Measurements from ENCODE around the gene ZBTB8OS.
"Not testable (repeated sequence)": the region's sequence is repeated elsewhere in the genome, so short reads cannot be mapped to it uniquely, and the experiment has no call there.

Gene ZBTB8OS

DNA sequence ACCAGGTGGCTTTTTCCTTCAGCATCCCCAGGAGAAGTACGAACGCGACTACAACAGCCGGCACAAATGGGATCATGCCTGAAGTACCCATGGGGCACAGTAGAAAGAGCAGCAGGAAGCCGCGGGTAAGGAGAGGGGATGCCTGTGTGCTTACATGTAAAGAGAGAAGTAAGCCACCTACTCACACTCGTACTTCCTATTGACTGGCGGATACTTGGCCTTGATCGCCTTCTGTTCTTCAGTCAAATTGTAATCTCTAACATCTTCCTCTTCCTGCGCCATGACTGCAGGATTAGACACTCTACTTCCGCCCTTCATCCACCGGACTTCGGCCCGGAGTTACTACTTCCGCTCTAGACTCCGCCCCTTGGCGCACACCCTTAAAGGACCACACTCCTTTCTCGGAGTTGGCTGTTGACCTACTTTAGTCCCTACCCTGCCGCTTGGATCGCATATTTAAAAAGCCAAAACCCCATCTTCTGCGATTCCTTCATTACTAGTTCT, at the start of gene ZBTB8OS:
Gene ZBTB8OS, minus strand, starts transcription at position 303 of the 504 bp plus-strand sequence. Its CDS starts 21 bp downstream, at position 282.
- DNase-seq = peak; percentile 95

DNA sequence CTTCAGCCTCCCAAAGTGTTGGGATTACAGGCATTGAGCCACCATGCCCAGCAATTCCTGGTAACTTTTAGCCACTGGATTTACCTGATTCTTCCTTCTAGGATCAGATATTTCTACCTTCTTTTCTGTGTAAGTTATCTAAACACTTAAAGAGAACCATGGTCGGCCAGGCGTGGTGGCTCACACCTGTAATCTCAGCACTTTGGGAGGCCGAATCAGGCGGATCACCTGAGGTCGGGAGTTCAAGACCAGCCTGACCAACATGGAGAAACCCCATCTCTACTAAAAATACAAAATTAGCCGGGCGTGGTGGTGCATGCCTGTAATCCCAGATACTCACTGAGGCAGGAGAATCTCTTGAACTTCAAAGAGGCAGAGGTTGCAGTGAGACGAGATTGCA, 46.6 kb upstream of the ZBTB8OS start:
- DNase-seq = not testable (repeated sequence)

DNA sequence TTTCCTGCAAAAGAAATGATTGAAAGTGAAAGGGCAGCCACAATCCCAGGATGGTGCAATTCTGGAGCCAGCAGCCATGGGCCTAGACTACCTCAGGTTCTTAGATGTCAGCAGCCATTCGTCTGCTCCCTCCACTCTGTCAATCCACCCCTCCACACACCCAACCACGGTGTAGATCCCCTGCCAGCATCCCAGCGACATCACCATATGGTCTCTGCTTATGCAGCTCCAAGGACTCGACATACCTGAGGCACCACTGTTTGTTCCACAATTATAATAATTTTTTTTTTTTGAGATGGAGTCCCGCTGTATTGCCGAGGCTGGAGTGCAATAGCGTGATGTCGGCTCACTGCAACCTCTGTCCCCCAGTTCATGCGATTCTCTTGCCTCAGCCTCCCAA, 45.7 kb upstream of the ZBTB8OS start:
- DNase-seq = no peak

DNA sequence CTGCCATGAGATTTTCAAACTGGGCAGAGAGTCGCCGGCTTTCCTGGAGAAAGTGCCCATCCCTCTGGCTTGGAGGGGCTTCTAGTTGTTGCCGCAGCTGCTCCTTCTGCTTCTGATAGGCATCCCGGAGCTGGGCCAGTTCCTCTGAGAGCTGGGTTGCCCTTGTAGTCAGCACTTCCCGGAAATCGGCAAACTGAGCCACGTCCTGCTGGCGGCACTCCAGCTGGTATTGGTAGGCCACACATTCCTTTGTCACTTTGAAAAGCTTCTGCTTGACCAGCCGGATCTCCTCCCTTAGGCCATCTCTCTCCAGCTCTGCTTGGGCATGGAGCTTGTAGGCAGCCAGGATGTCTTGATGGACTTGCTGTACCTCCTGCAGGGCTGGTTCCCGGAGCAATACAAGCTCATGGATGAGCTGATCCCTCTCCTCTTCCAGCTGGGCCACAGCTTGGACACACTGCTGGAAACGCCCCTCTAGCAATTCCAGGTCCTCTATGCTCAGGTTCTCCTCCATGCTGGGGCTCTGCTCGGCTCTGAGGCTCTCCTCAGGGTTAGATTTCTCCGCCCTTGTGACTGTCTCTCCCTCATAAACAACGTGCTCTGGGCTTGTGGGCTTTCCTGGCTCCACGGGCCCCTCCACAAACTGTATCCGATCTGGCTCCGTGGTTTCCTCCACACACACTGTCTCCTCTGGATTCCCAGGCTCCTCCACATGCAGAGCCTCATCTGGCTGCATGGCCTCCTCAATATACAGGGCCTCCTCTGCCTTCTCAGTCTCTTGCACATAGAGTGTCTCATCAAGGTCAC, 45.0 kb upstream of the ZBTB8OS start:
- DNase-seq = no peak

DNA sequence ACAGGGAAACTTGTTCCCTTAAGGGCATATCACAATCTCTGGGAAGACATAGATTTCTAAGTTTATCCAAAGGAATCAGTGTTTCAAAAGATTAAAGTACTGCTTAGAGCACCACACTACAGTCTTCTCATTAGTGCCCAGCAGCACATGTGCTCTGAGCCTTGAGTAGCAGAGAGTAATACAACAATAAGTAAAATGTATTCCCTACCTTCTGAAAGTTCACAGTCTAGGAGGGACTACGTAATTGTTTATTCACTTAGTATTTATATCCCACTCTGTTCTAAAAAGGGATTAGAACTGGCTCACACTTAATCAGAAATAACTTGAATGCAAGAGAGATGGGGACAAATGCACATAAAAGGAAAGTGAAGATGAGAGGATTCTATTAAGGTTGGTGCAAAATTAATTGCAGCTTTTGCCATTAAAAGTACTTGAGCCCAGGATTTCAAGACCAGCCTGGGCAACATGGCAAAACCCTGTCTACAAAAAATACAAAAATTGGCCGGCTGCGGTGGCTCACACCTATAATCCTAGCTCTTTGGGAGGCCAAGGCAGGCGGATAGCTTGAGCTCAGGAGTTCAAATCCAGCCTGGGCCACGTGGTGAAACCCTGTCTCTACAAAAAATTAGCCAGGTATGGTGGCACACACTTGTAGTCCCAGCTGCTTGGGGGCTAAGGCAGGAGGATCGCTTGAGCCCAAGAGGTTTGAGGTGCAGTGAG, 43.3 kb upstream of the ZBTB8OS start:
- no peak for DNase-seq

DNA sequence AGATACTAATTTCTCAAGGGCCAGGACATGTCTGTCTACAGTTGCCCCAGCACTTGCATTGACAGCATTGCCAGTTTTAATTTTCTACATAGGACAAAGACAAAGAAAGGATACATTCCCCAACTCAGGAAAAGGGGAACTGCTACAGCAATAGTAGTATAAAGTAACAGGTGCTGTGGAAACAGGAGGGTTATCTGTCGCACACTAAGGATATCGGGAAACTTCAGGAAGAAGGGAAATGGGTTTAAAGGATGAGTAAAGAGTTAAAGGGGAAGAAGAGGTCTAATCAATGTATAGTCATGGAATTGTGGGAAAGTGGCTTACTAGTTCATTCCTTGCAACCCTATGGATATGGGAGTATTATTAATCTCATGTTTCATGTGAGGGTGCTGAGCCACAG, 36.0 kb upstream of the ZBTB8OS start:
- no peak for DNase-seq

DNA sequence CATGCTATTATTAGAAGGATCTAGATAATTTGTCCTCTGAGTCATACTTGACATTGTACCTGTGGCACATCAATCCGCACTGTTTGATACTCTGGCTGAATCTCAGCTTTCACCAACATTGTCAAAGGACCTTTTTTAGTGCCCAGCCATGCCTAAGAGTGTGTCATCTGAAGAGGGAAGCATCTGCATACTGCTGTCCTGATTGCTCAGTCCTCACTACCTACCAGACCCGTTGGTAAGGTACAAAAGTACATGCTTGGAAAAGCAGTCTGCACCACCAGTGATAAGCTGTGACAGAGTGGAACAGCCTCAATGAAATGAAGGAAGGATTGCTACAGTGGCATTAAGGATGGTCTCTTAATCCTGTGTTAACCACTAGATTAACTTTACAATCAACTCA, 35.1 kb upstream of the ZBTB8OS start:
- no peak for DNase-seq

DNA sequence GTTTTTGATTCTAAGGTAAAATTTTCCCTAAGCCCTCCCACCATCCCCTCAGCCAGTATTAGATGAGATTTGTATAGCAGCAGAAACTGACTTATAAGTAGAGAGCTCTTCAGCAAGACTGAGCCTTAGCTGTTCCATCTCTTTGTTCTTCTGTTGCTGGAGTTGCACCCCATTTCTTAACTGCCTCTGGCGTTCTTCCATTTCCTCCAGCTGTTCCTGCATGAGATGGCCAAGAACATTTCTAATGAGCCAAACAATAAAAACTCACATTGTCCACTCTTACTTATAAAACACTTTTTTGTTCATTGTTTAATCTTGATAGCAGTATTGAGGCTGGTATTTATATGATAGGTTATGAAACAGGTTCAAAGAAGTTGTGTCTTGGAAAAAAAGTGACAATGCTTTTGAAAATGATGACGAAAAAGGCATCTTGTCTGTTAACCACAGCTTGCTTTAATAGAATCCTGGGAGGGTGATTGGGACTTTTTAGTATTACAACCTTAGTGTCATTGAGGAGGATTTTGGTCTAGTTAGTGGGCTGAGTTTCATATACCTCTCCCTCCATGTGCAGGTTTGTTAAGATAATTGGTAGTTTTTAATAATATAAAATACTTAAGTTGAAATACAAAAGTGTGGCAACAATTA, 33.9 kb upstream of the ZBTB8OS start:
- DNase-seq = no peak

DNA sequence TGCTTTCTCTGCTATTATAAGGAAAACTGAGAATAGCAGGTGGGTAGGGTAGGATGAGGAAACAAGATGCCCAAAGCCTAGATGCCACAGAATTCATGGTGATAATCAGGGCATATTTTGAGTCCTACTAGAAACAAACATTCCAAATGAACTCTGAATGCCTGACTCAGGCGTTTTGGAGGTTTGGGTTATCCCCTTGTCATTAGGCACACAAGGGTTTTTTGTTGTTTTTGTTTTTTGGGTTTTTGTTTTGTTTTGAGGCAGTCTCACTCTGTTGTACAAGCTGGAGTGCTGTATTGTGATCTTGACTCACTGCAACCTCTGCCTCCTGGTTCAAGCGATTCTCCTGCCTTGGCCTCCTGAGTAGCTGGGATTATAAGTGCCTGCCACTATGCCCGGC, 33.0 kb upstream of the ZBTB8OS start:
- no peak for DNase-seq

DNA sequence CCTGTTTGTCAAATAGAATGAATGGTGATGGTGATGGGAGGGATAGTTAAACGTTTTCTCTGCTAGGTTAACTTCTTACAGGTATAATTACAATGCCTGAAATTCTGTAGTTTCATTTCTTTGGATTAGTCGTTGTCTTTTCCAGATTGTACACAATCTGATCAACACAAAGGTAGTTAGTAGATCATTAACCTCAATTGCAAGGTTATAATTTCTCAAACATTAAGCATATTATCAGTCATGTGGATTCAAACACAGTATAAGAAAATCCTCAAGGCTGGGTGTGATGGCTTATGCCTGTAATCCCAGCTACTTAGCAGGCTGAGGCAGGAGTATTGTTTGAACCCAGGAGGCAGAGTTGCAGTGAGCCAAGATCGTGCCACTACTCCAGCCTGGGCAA, 31.6 kb upstream of the ZBTB8OS start:
- DNase-seq = no peak

DNA sequence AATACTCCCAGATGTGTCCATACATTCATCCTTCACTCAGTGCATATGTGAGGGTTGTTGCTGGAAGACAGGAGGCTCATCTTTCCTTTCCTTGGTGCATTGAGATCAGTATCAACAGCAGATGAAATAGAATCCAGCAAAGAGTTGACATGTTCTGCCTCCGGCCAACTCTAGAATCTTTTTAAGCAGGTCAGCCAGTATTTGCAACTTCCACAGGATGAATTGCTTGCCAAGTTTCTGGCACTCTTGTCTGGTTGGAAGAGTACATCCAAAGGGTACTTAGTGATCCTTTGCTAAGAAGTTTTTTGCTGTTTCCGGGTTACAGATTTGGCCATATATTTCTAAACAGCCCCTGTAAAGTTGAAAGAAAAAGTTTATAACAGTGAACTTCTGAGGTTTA, 31.2 kb upstream of the ZBTB8OS start:
- DNase-seq = no peak

DNA sequence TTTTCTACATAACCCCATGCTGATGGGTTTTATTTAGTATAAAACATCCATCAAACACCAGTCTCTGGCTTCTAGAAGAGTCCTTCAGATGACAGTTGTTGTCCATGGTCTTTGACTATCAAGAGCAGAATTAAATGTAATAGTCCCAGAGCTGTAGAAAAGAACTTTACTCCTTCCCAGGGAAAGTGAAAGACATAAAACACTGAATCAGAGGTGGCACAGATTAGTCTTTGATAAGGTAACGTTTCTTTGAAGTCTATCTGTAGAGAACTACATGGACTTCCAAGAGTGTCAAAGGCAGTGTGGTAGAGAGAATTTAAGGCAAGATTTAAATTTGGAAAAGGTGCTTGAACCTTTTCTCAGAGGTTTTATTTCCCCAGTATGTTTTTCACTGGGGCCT, 30.3 kb upstream of the ZBTB8OS start:
- DNase-seq = no peak

DNA sequence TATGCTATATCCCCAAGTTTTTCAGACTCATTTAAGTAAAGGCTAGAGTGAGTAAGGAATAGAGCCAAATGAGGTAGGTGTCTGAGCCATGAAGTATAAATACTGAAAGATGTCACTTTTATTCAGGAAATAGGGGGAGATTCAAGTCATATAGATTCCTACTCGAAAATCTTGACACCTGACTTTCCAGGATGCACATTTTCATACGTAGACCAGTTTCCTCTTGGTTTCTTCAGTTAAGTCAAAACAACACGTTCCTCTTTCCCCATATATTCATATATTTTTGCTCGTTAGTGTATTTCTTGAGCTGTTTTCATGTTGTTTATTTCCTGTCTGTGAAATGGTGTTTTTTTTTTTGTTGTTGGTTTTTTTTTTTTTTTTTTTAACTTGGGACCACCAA, 29.6 kb upstream of the ZBTB8OS start:
- not testable (repeated sequence) for DNase-seq

DNA sequence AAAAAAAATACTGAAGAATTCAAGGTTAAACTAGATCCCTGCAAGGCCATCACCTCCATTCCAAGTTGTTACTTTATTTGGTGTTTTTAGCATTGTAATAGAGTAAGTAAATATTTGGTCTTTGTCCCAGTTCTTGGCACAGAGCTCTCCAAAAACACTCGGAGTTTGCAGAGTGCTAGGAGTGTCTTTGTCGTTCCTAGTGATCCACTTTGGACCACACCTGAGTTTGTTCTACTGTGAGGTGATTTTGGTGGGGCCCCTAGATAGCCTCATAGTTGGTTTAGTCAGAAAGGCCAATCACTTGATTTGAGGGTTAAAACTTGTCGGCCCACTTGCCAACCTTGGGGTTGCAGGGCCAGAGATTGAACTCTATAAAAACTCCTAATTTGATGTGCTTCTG, 26.6 kb upstream of the ZBTB8OS start:
- DNase-seq = no peak

DNA sequence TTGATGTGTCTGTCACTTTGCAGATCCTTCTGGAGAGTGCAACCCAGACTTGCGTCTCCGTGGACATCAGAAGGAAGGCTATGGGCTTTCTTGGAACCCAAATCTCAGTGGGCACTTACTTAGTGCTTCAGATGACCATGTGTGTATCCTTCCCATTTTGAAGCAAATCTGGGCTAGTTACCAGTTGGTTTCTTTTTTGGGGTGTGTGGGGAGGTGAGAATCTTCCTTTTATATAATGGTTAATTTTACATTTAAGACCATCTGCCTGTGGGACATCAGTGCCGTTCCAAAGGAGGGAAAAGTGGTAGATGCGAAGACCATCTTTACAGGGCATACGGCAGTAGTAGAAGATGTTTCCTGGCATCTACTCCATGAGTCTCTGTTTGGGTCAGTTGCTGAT, 18.4 kb upstream of the ZBTB8OS start:
- DNase-seq = not testable (repeated sequence)

DNA sequence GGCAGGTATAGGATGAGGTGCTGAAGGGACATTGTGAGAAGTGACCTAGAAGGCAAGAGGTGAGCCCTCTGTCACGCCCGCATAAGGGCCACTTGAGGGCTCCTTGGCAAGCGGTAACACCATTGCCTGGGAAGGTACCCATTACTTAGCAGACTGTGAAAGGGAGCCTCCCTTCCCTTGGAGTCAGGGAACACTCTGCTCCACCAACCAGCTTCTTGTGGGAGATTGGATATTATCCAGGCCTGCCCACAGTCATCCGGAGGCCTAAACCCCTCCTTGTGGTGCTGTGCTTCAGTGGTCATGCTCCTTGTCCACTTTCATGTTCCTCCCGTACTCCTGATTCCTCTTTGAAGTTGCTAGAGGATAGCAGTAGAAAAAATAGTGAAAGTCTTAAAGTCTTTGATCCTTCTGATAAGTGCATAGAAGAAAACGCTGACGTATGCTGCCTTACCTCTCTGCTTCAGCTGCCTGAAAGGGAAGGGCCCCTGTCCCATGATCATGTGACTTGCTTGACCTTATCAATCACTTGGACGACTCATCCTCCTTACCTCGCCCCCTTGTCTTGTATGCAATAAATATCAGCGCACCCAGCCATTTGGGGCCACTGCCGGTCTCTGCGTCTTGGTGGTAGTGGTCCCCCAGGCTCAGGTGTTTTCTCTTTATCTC, 16.7 kb upstream of the ZBTB8OS start:
- no peak for DNase-seq

DNA sequence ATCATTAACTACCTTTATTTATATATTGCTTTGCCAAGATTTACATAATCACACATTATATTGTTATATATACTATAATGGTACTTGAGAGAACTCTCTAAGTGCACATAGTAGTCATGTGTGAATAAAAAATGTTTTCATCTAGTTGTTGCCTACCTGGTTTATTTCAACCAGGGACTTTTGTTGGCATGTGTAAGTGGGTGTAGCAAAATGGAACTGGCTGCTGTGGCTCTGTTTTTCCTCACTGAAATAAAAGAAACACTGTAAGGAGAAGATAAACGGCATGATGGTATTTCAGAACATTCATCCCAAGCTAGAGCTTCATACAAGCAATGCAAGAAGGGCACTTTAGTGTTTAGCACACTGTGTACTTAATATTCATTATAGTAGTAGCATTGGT, 15.6 kb upstream of the ZBTB8OS start:
- no peak for DNase-seq

DNA sequence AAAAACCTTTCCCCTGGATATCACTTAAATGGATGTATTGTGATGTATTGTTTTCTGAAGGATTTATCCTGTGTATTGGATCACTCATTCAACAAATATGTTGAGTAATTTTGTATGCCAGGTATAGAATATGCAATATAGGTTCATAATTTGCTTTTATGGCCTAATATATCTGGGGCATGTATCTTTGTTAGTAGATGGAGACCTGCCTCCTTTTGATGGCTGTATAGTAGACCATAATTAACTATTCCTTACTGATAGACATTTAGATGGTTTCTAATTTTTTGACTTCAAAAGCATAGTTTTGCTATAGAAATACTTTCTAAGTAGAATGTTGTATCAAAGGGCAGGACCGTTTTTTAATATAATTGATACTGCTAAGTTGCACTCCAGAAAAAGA, 9.2 kb upstream of the ZBTB8OS start:
- no peak for DNase-seq

DNA sequence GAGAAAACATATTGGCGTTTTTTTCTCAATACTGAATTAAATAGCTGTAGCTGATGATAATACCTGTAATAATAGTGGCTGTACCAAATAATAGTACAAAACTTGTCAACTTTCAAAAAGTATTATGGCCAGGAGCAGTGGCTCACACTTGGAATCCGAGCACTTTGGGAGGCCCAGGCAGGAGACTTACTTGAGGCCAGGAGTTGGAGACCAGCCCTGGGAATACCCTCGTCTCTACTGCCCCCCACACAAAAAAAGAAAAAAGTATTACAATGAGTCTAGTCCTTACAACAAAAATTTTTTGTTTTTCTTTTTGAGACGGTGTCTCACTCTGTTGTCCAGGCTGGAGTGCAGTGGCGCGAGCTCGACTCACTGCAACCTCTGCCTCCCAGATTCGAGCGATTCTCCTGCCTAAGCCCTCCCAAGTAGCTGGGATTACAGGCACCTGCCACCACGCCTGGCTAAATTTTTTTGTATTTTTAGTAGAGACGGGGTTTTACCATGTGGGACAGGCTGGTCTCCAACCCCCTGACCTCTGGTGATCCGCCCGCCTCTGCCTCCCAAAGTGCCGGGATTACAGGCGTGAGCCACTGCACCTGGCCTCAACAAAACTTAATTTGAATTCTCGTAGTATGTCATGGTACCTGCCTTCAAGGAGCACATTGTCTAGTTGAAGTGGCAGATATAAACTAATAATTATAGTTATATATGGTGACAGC, 2.1 kb upstream of the ZBTB8OS start:
- no peak for DNase-seq

DNA sequence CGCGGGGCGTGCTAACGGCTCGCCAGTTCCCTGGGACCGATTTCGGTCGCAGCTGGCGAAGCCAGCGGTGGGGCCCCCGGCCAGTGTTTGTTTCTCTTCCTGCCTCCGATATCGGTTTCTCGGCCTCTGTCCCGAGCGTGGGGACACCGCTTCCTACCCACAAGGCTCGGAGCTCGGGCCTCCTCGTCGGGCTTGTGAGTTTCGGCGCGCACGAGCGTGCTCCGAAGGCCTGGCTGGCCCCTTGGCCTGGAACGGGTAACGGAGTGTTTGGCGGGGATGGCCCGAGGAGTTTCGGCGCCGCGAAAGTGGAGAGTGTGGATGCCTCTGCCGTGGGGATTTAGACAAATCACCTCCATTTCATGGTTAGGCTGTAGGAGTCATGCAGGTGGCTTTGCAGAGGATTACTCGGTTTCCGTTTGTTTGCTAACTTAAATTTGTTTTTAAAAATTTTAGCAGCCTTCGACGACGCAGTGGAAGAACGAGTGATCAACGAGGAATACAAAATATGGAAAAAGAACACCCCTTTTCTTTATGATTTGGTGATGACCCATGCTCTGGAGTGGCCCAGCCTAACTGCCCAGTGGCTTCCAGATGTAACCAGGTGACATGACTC, 1.2 kb upstream of the ZBTB8OS start:
- peak; percentile 61 for DNase-seq

DNA sequence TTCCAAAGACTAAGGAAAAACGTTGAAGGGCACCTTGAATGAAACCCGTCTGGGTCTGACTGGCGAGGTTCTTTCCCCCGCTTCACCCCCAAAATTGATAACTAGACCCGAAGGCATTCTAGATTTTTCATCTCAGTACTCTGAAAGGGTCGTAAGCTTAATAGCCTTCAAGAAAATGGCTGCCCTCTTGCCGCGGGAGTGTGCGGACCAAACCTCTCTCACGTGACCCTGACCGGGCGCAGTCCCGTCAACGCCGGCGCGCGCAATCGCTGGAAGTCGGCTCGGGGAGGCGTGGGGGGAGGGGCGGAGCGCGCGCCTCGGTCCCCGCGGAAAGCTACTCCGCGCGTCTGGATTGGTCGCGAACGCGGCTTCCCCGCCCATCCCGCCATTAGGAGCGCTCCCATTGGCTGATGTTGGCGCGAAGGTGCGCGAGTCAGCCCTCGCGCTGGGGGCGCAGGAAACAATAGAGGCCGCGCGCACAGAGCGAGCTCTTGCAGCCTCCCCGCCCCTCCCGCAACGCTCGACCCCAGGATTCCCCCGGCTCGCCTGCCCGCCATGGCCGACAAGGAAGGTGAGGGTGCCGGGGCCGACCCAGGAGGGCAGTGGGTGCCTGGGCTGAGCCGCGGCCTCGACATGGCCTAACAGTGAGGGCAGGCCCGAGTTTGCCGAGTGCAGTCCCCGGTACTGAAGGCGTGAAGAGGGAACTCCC, 556 bp upstream of the ZBTB8OS start, which contains the start of gene RBBP4:
Gene RBBP4, plus strand, starts transcription at position 457 of the 709 bp plus-strand sequence. Its CDS starts 99 bp downstream, at position 556.
- DNase-seq = peak; percentile 96

Measured in NCI-H526 treated with DMSO at 0.1 percent for 48 hours (cell line).